H9 (cell line): ENCODE data around the gene GPBP1L1. TPM values are rescaled to one million over a fixed set of nuclear protein-coding genes. Genes with fewer than 3 reads are reported as not detected.

Source experiments
- DNase-seq: peaks from one replicate; pipeline ENCODE4 v3.0.0-alpha.2; 2017
- H2AFZ ChIP-seq: one replicate; pipeline ENCODE4 v1.6.1; 2013; ENCODE audit warnings: mild to moderate bottlenecking, low read length, control low read depth, moderate library complexity
- H2AK5ac ChIP-seq: 2 replicates; pipeline ENCODE4 v1.6.1; 2013; ENCODE audit warnings: low read length, control low read depth, mixed read lengths; ENCODE audit not compliant: insufficient read length
- H2BK120ac ChIP-seq: one replicate; pipeline ENCODE4 v1.6.1; 2013; ENCODE audit warnings: low read depth, mild to moderate bottlenecking, low read length, control low read depth, inconsistent platforms; ENCODE audit not compliant: poor library complexity, severe bottlenecking
- H2BK12ac ChIP-seq: 2 replicates; pipeline ENCODE4 v1.6.1; 2013; ENCODE audit warnings: low read length, control low read depth, mixed read lengths, low read depth; ENCODE audit not compliant: insufficient read length
- H2BK15ac ChIP-seq: 2 replicates; pipeline ENCODE4 v1.6.1; 2013; ENCODE audit warnings: low read depth, low read length, control low read depth
- H2BK20ac ChIP-seq: one replicate; pipeline ENCODE4 v1.6.1; 2013; ENCODE audit warnings: low read depth, mild to moderate bottlenecking, low read length, control low read depth, inconsistent platforms; ENCODE audit not compliant: poor library complexity, severe bottlenecking
- H2BK5ac ChIP-seq: 2 replicates; pipeline ENCODE4 v1.6.1; 2013; ENCODE audit warnings: low read length, control low read depth, mixed read lengths; ENCODE audit not compliant: insufficient read length
- H3K14ac ChIP-seq: 2 replicates; pipeline ENCODE4 v1.6.1; 2013; ENCODE audit warnings: low read length, control low read depth; ENCODE audit not compliant: insufficient read depth
- H3K18ac ChIP-seq: 2 replicates; pipeline ENCODE4 v1.6.1; 2013; ENCODE audit warnings: low read depth, mild to moderate bottlenecking, mixed read lengths, low read length, control low read depth; ENCODE audit not compliant: insufficient read length
- H3K23ac ChIP-seq: 2 replicates; pipeline ENCODE4 v1.6.1; 2013; ENCODE audit warnings: low read length, control low read depth, mixed read lengths, low read depth; ENCODE audit not compliant: insufficient read length
- H3K23me2 ChIP-seq: 2 replicates; pipeline ENCODE4 v1.6.1; 2013; ENCODE audit warnings: low read depth, mild to moderate bottlenecking, mixed read lengths, low read length, control low read depth; ENCODE audit not compliant: insufficient read length, poor library complexity, severe bottlenecking
- H3K27ac ChIP-seq: 2 replicates; pipeline ENCODE4 v1.5.1; 2013; ENCODE audit warnings: low read length, control low read depth, mixed read lengths, low read depth; ENCODE audit not compliant: insufficient read length
- H3K27me3 ChIP-seq: 2 replicates; pipeline ENCODE4 v1.6.1; 2013; ENCODE audit warnings: low read length, control low read depth, inconsistent platforms; ENCODE audit not compliant: insufficient read depth
- H3K4ac ChIP-seq: 2 replicates; pipeline ENCODE4 v1.6.1; 2013; ENCODE audit warnings: low read depth, mild to moderate bottlenecking, control low read depth, inconsistent platforms, low read length, moderate library complexity
- H3K4me1 ChIP-seq: 2 replicates; pipeline ENCODE4 v1.6.1; 2013; ENCODE audit warnings: low read length, control low read depth, inconsistent platforms; ENCODE audit not compliant: insufficient read depth
- H3K4me2 ChIP-seq: 2 replicates; pipeline ENCODE4 v1.6.1; 2013; ENCODE audit warnings: low read length, control low read depth, mixed read lengths; ENCODE audit not compliant: insufficient read length, insufficient read depth
- H3K56ac ChIP-seq: 2 replicates; pipeline ENCODE4 v1.6.1; 2013; ENCODE audit warnings: low read depth, mild to moderate bottlenecking, mixed read lengths, low read length, control low read depth; ENCODE audit not compliant: insufficient read length
- H3K79me1 ChIP-seq: 2 replicates; pipeline ENCODE4 v1.6.1; 2013; ENCODE audit warnings: low read depth, mild to moderate bottlenecking, moderate library complexity, low read length, control low read depth, inconsistent platforms; ENCODE audit not compliant: insufficient read depth, poor library complexity, severe bottlenecking
- H3K79me2 ChIP-seq: 2 replicates; pipeline ENCODE4 v1.6.1; 2013; ENCODE audit warnings: low read length, control low read depth, inconsistent platforms; ENCODE audit not compliant: insufficient read depth
- H3K9ac ChIP-seq: 2 replicates; pipeline ENCODE4 v1.6.1; 2013; ENCODE audit warnings: low read length, control low read depth, mixed read lengths; ENCODE audit not compliant: insufficient read length; ENCODE audit errors: extremely low read depth
- H3K9me3 ChIP-seq: one replicate; pipeline ENCODE4 v1.6.1; 2013; ENCODE audit warnings: low read depth, low read length, inconsistent platforms; ENCODE audit not compliant: control insufficient read depth
- H3T11ph ChIP-seq: one replicate; pipeline ENCODE4 v1.6.1; 2013; ENCODE audit warnings: mild to moderate bottlenecking, low read length, control low read depth, inconsistent platforms
- H4K20me1 ChIP-seq: one replicate; pipeline ENCODE4 v1.6.1; 2013; ENCODE audit not compliant: control insufficient read depth, insufficient read length, insufficient read depth
- H4K5ac ChIP-seq: 2 replicates; pipeline ENCODE4 v1.6.1; 2013; ENCODE audit warnings: low read depth, mild to moderate bottlenecking, mixed read lengths, low read length, control low read depth; ENCODE audit not compliant: insufficient read length
- H4K8ac ChIP-seq: replicated peaks from 2 replicates; pipeline ENCODE4 v1.6.1; 2013; ENCODE audit warnings: low read length, control low read depth, mixed read lengths, low read depth; ENCODE audit not compliant: insufficient read length
- H4K91ac ChIP-seq: 2 replicates; pipeline ENCODE4 v1.6.1; 2013; ENCODE audit warnings: low read depth, mild to moderate bottlenecking, moderate library complexity, mixed read lengths, low read length, control low read depth; ENCODE audit not compliant: insufficient read length
- H3K27ac Mint-ChIP-seq, 3 experiments: 2 replicates in 2 of 3; 3 replicates in 1 of 3; pipeline ENCODE4 v1.8.0; 2020 to 2021; ENCODE audit warnings: mixed read lengths in 3 of 3, mild to moderate bottlenecking in 1 of 3, moderate library complexity in 1 of 3
- H3K27me3 Mint-ChIP-seq: 2 replicates; pipeline ENCODE4 v1.8.0; 2021; ENCODE audit warnings: low read depth, mild to moderate bottlenecking, moderate library complexity, mixed read lengths
- H3K36me3 Mint-ChIP-seq, 3 experiments: 2 replicates in 2 of 3; 3 replicates in 1 of 3; pipeline ENCODE4 v1.8.0; 2020 to 2021; ENCODE audit warnings: low read depth in 3 of 3, mixed read lengths in 3 of 3; ENCODE audit not compliant: insufficient read depth in 1 of 3
- H3K4me1 Mint-ChIP-seq, 2 experiments: 2 replicates each; pipeline ENCODE4 v1.8.0; 2020; ENCODE audit warnings: mixed read lengths in 2 of 2
- H3K4me3 Mint-ChIP-seq, 2 experiments: 2 replicates in 1 of 2; 3 replicates in 1 of 2; pipeline ENCODE4 v1.8.0; 2020 to 2021; ENCODE audit warnings: mild to moderate bottlenecking in 2 of 2, mixed read lengths in 2 of 2, moderate library complexity in 1 of 2
- H3K9me3 Mint-ChIP-seq, 2 experiments: 2 replicates in 1 of 2; 3 replicates in 1 of 2; pipeline ENCODE4 v1.8.0; 2020; ENCODE audit warnings: mild to moderate bottlenecking in 2 of 2, mixed read lengths in 2 of 2, moderate library complexity in 1 of 2
- CTCF ChIP-seq: fragments of 200-600 bp; sonication (generic); conservative IDR thresholded peaks from 3 replicates; pipeline ENCODE4 v1.8.0; 2021; ENCODE audit warnings: antibody characterized with exemption, mild to moderate bottlenecking
- WGBS: extraction: QIAGEN DNeasy Blood & Tissue Kit; methylation state at CpG from one replicate; pipeline ENCODE4 v1.1.7; 2013; ENCODE audit warnings: missing lambda C conversion rate, low lambda C conversion rate, mixed read lengths; ENCODE audit not compliant: insufficient read length; ENCODE audit errors: extremely low coverage; 5-methylcytosine and 5-hydroxymethylcytosine counted together
- total RNA-seq: library from RNA; stranded (reverse); gene quantifications from 2 replicates; pipeline ENCODE4 v1.2.1, GENCODE V29; 2021

Gene GPBP1L1
- total RNA-seq, 1 experiment from 2014 or later: 115 TPM

GRCh38 chr1:45674478-45674877 is 11.9 kb downstream of the GPBP1L1 start:
- Histone ChIP-seq H4K91ac (no peak overlapping the region), H3K27me3 (no peaks in the 10 kb centered on the region), H3K27ac (no peak overlapping the region), H3K4me2 (no peak overlapping the region), H3T11ph (no peak overlapping the region), H3K56ac (no peak overlapping the region), H4K5ac (no peak overlapping the region), H2AFZ (no peak overlapping the region), H3K9ac (no peak overlapping the region), H2BK12ac (no peak overlapping the region), H3K14ac (no peak overlapping the region), H3K23me2 (no peaks in the 10 kb centered on the region), H3K18ac (no peak overlapping the region), H3K9me3 (no peaks in the 10 kb centered on the region), H3K23ac (no peak overlapping the region), H3K79me2 (peaks cover 70% of the 10 kb centered on the region), H2AK5ac (no peak overlapping the region), H2BK20ac (no peak overlapping the region), H2BK120ac (no peak overlapping the region), H3K79me1 (peaks cover 7% of the 10 kb centered on the region), H4K8ac (no peak overlapping the region), H4K20me1 (no peaks in the 10 kb centered on the region), H2BK15ac (no peak overlapping the region), H3K4me1 (peaks cover 4% of the 10 kb centered on the region; the same call in 1 of the 2 replicates), H2BK5ac (no peak overlapping the region), H3K4ac (no peak overlapping the region)
- no peak for TF ChIP-seq CTCF
- DNase-seq: no peak
- Mint-ChIP-seq H3K27ac (no peak overlapping the region), H3K4me1 (peaks cover 39% of the 10 kb centered on the region in 2 experiments), H3K4me3 (no peak overlapping the region), H3K27me3 (no peaks in the 10 kb centered on the region), H3K36me3 (peaks cover 4 to 10% (median 8%) of the 10 kb centered on the region in 3 experiments), H3K9me3 (no peaks in the 10 kb centered on the region)
- no CpG with 5 or more reads among the region's 5 CpGs for WGBS
